ENCODE results near the gene SORCS1. TPM values are rescaled to one million over a fixed set of nuclear protein-coding genes. Genes with fewer than 3 reads are reported as not detected.

Gene SORCS1
- total and polyA plus RNA-seq, 2 of the 13 experiments (the other 11 are each of a cell fraction or from before 2014, with no cell fraction given) = not detected

DNA sequence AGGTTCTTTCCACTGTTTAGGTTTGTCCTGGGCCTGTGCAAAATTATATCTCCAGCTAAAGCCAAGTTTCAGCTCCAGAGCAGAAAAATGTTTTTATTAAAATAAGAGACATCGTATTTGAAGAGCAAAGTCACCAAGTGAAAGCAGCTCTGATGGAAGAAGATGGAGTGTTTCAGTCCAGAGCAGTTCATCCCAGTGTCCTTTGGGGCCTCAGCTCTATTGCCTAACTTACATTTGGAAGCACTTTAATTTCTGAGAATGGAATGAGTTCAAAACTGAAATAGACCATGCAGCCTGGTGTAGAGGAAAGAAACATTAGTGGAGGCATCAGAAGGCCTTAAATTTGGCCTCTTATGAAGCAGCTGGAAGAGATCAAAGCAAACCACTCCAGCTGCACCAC, 545.2 kb downstream of the SORCS1 start:
- POLR2A ChIA-PET = no interaction called here
- H3K27me3 ChIP-seq (ENCODE audit: control insufficient read depth in 1 of 2, insufficient read depth in 2 of 2, low read length in 2 of 2) = no peaks in the 10 kb centered on the region
- TF ChIP-seq RFX5 (IDR thresholded peaks at IDR 0.05; ENCODE audit: low read depth, low read length) = no peak
- no peak for TF ChIP-seq ZFP36L1 (CRISPR knock-in tag; IDR thresholded peaks at IDR 0.05)
- TF ChIP-seq ZNF564 (CRISPR knock-in tag; IDR thresholded peaks at IDR 0.05) = no peak
- no peak for TF ChIP-seq HDAC2 (CRISPR knock-in tag; IDR thresholded peaks at IDR 0.05)
- no peak for TF ChIP-seq ELF1 (CRISPR knock-in tag; IDR thresholded peaks at IDR 0.05)
- no peak for TF ChIP-seq GATA4 (IDR thresholded peaks at IDR 0.05; ENCODE audit: borderline replicate concordance, low read depth)
- TF ChIP-seq, protein P1, sequence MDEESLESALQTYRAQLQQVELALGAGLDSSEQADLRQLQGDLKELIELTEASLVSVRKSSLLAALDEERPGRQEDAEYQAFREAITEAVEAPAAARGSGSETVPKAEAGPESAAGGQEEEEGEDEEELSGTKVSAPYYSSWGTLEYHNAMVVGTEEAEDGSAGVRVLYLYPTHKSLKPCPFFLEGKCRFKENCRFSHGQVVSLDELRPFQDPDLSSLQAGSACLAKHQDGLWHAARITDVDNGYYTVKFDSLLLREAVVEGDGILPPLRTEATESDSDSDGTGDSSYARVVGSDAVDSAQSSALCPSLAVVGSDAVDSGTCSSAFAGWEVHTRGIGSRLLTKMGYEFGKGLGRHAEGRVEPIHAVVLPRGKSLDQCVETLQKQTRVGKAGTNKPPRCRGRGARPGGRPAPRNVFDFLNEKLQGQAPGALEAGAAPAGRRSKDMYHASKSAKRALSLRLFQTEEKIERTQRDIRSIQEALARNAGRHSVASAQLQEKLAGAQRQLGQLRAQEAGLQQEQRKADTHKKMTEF (CRISPR knock-in tag; IDR thresholded peaks at IDR 0.05) = no peak
- no peak for TF ChIP-seq SRSF1 (optimal IDR thresholded peaks at IDR 0.05; ENCODE audit: low read depth, low read length)
- no peak for TF ChIP-seq ZNF33B (CRISPR knock-in tag; IDR thresholded peaks at IDR 0.05)
- no peak for TF ChIP-seq ZBTB14 (CRISPR knock-in tag; IDR thresholded peaks at IDR 0.05)
- TF ChIP-seq ZSCAN25 (CRISPR knock-in tag; IDR thresholded peaks at IDR 0.05) = no peak
- TF ChIP-seq ZNF570 (CRISPR knock-in tag; IDR thresholded peaks at IDR 0.05; ENCODE audit: borderline replicate concordance) = no peak
- H3K9me3 ChIP-seq (ENCODE audit: low read length) = no peaks in the 10 kb centered on the region
- H3K4me1 ChIP-seq (ENCODE audit: insufficient read depth, low read length) = no peaks in the 10 kb centered on the region
- H3K79me2 ChIP-seq (ENCODE audit: insufficient read depth, low read length) = no peaks in the 10 kb centered on the region
- no peak overlapping the region for H3K9ac ChIP-seq (ENCODE audit: insufficient read depth, low read depth, low read length)
- no peak for ATAC-seq
- FAIRE-seq = no peak
- H3K4me2 ChIP-seq (ENCODE audit: low read depth, low read length) = no peak overlapping the region
- intact Hi-C loops (cut with micrococcal nuclease; ENCODE audit: unreplicated experiment) = no loop called here
- no peak overlapping the region for H3K27ac ChIP-seq (ENCODE audit: extremely low read length, insufficient read depth, low read length)
- CTCF ChIA-PET (ENCODE audit: low intra/inter-chr PET ratio, low total read pairs) = no interaction called here
- H3K36me3 ChIP-seq (replicated peaks in 1 of 2; ENCODE audit: control insufficient read depth in 1 of 2, insufficient read depth in 2 of 2, low read length in 2 of 2) = no peaks in the 10 kb centered on the region
- no peak overlapping the region for H3K4me3 ChIP-seq (replicated peaks in 1 of 3; ENCODE audit: insufficient read depth in 1 of 3, low read depth in 2 of 3, low read length in 3 of 3)
- 47% methylated on average over 1 of the region's 1 CpG for WGBS (ENCODE audit: low lambda C conversion rate)
- in situ Hi-C loops (cut with HindIII; ENCODE audit: extremely low pct_ligation_motif_present, low pct_unique_long_range_greater_than_20kb) = no loop called here
- no TSS peak for BruUV-seq (replicated peaks)
- no peaks in the 10 kb centered on the region for H4K20me1 ChIP-seq (ENCODE audit: insufficient read depth, low read length)
- no peak overlapping the region for H2AFZ ChIP-seq (ENCODE audit: low read length)
- no peak for DNase-seq (ENCODE audit: low spot score)

Measured in HepG2 (cell line).